A549 treated with Hydrocortisone at 1 μM for 4 hours (cell line): ENCODE results near the gene CLCA4. TPM values are rescaled to one million over a fixed set of nuclear protein-coding genes. Genes with fewer than 3 reads are reported as not detected.

Experiments used
- total RNA-seq: library from RNA; stranded (reverse); fragments of 200-300 nt; extraction: Qiagen RNA extraction; gene quantifications from 5 replicates; pipeline ENCODE4 v1.2.3, GENCODE V29; 2022

CLCA4 gene
- 0.02 to 0.03 TPM in 2 of 5 replicates, not detected in the others for total RNA-seq

DNA sequence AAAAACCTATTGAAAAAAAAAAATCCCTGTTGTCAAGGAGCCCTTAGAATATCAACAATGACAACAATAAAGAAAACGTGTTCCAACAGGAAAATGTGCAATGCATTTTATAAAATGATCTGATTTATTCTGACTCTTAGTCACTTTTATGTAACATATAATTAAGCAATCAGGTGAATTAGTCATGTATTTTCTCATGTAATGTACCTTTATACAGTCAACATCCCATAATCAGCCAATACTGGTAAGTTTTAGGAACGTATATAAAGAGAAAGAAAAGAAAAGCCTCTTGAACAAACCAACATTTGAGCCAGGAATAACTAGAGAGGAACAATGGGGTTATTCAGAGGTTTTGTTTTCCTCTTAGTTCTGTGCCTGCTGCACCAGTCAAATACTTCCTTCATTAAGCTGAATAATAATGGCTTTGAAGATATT, at the start of gene CLCA4:
Gene CLCA4 (plus strand): TSS at position 292 of the 435 bp plus-strand sequence. CDS start 42 bp downstream, at position 334.

Other genes with a start within 250 kb of the CLCA4 start
- gene ODF2L, start 150.8 kb upstream of the CLCA4 start, total RNA-seq: 8.6 to 11.9 TPM (median 10.3 TPM) in 5 replicates
- 0.03 TPM in 2 of 5 replicates, not detected in the others for gene CLCA2, start 122.9 kb upstream of the CLCA4 start, total RNA-seq
- gene CLCA1, start 78.2 kb upstream of the CLCA4 start, total RNA-seq: 0.03 TPM in 1 of 5 replicates, not detected in the others
- 36.6 to 38.3 TPM (median 37.0 TPM) in 5 replicates for gene SH3GLB1, start 157.5 kb downstream of the CLCA4 start, total RNA-seq